OCI-LY7 (cell line): ENCODE measurements around the gene GM2A. TPM values are rescaled to one million over a fixed set of nuclear protein-coding genes. Genes with fewer than 3 reads are reported as not detected.

Source experiments
- BruUV-seq: library from RNA; stranded (reverse); fragments of 400-500 nt; replicated peaks from 2 replicates; lab custom pipeline; 2021; lab: Mats Ljungman, UMichigan
- CTCF ChIA-PET: fragments of 300-600 bp; sonication (Branson Sonifier 250); formaldehyde crosslinking; loops from one replicate; lab custom pipeline; 2022; ENCODE audit warnings: antibody characterized with exemption; ENCODE audit not compliant: unreplicated experiment; lab: Charles Lee
- POLR2A ChIA-PET: fragments of 300-600 bp; sonication (Branson Sonifier 250); formaldehyde crosslinking; loops from one replicate; lab custom pipeline; 2022; ENCODE audit warnings: antibody characterized with exemption; lab: Charles Lee
- DNase-seq: peaks from one replicate; pipeline ENCODE4 v3.0.0-alpha.2; 2015; ENCODE audit warnings: low spot score
- H2AFZ ChIP-seq: fragments of 200-600 bp; sonication (generic), shearing (Covaris generic); 2 replicates; pipeline ENCODE4 v1.6.1; 2014; ENCODE audit warnings: mild to moderate bottlenecking, antibody characterized with exemption, low read length, moderate library complexity
- H3K27ac ChIP-seq: fragments of 200-600 bp; sonication (generic); 2 replicates; pipeline ENCODE4 v1.5.1; 2014; ENCODE audit warnings: mixed run types, low read depth, mild to moderate bottlenecking, moderate library complexity, low read length, inconsistent platforms; ENCODE audit not compliant: poor library complexity, severe bottlenecking
- H3K36me3 ChIP-seq: fragments of 200-600 bp; sonication (generic); 2 replicates; pipeline ENCODE4 v1.6.1; 2014; ENCODE audit warnings: mild to moderate bottlenecking, antibody characterized with exemption, low read length, moderate library complexity, mixed read lengths; ENCODE audit not compliant: insufficient read depth
- H3K4me1 ChIP-seq: fragments of 200-600 bp; sonication (generic); 2 replicates; pipeline ENCODE4 v1.5.1; 2014; ENCODE audit warnings: mild to moderate bottlenecking, low read length; ENCODE audit not compliant: insufficient read depth, poor library complexity, severe bottlenecking
- H3K4me2 ChIP-seq: fragments of 200-600 bp; sonication (generic); 2 replicates; pipeline ENCODE4 v1.6.1; 2014; ENCODE audit warnings: mild to moderate bottlenecking, low read length
- H3K4me3 ChIP-seq: fragments of 200-600 bp; sonication (generic); 2 replicates; pipeline ENCODE4 v1.5.1; 2014; ENCODE audit warnings: mild to moderate bottlenecking, low read depth, low read length; ENCODE audit not compliant: poor library complexity, severe bottlenecking
- H3K79me2 ChIP-seq: fragments of 200-600 bp; sonication (generic); 2 replicates; pipeline ENCODE4 v1.6.1; 2016; ENCODE audit warnings: low read depth, mild to moderate bottlenecking, low read length, moderate library complexity, mixed read lengths; ENCODE audit not compliant: insufficient read depth
- H3K9me2 ChIP-seq: fragments of 200-600 bp; sonication (generic); 2 replicates; pipeline ENCODE4 v1.6.1; 2016; ENCODE audit warnings: mild to moderate bottlenecking, low read length, mixed read lengths; ENCODE audit not compliant: insufficient read depth
- H3K9me3 ChIP-seq: fragments of 200-600 bp; sonication (generic); 2 replicates; pipeline ENCODE4 v1.6.1; 2014; ENCODE audit warnings: mild to moderate bottlenecking, mixed run types, low read length, mixed read lengths
- H4K20me1 ChIP-seq: fragments of 200-600 bp; sonication (generic); 2 replicates; pipeline ENCODE4 v1.6.1; 2014; ENCODE audit warnings: mild to moderate bottlenecking, antibody characterized with exemption, low read length, moderate library complexity, mixed read lengths; ENCODE audit not compliant: insufficient read depth
- CTCF ChIP-seq: fragments of 200-600 bp; sonication (generic); conservative IDR thresholded peaks from 2 replicates; pipeline ENCODE4 v1.5.1; 2014; ENCODE audit warnings: mild to moderate bottlenecking, antibody characterized with exemption, low read length, moderate library complexity, mixed read lengths
- EZH2phosphoT487 ChIP-seq: fragments of 200-600 bp; sonication (generic); IDR thresholded peaks from 2 replicates; pipeline ENCODE4 v1.6.1; 2018; ENCODE audit warnings: low read depth, borderline replicate concordance, mild to moderate bottlenecking, mixed run types, antibody characterized with exemption, low read length, moderate library complexity, mixed read lengths
- intact Hi-C: fragments of 100-400 bp; cut with micrococcal nuclease; formaldehyde crosslinking; loops from one replicate; pipeline ENCODE4 v1.10.0; 2022; ENCODE audit not compliant: unreplicated experiment
- total RNA-seq, 2 experiments: library from RNA; depleted of rRNA in 1 of 2; stranded (reverse); fragments of >200 nt in 1 of 2; shearing (Covaris generic) in 1 of 2; gene quantifications; 2 replicates each; pipeline ENCODE4 v1.2.3, GENCODE V29; 2014 to 2022

Gene GM2A
- total RNA-seq, 2 experiments from 2014 or later = 52.4 to 64.5 TPM

- DNase-seq = no peak
- H3K4me1 ChIP-seq = peaks cover 54% of the 10 kb centered on the region
- no peak overlapping the region for H3K4me2 ChIP-seq
- H2AFZ ChIP-seq = no peak overlapping the region
- H3K27ac ChIP-seq = peak overlapping the region; percentile 5
- H3K9me2 ChIP-seq = no peaks in the 10 kb centered on the region
- no peaks in the 10 kb centered on the region for H4K20me1 ChIP-seq
- ChIA-PET CTCF (no interaction called here), POLR2A (interaction anchor here (1.4 kb wide), 1 partner anchor 25 kb away, joined by 5 read pairs; no protein-coding TSS in a partner anchor)
- H3K9me3 ChIP-seq = no peaks in the 10 kb centered on the region
- H3K4me3 ChIP-seq = no peak overlapping the region
- BruUV-seq = no TSS peak
- peaks cover 26% of the 10 kb centered on the region; the same call in 1 of the 2 replicates for H3K79me2 ChIP-seq
- intact Hi-C loops = no loop called here
- peaks cover 59% of the 10 kb centered on the region for H3K36me3 ChIP-seq
- TF ChIP-seq CTCF (no peak), EZH2phosphoT487 (no peak)
These were observed 47.6 kb upstream of the GM2A start for GRCh38 chr5:151205411-151205810.

- no TSS peak for BruUV-seq
- H4K20me1 ChIP-seq = no peaks in the 10 kb centered on the region
- peak overlapping the region; percentile 95; the same call in 1 of the 2 replicates for H3K4me2 ChIP-seq
- no peak for DNase-seq
- H2AFZ ChIP-seq = no peak overlapping the region
- H3K4me1 ChIP-seq = peaks cover 73% of the 10 kb centered on the region
- ChIA-PET CTCF (interaction anchor here (0.9 kb wide), 1 partner anchor 17 kb away, joined by 3 read pairs; no protein-coding TSS in a partner anchor), POLR2A (interaction anchor here (0.7 to 2.9 kb wide), 5 partner anchors 10 to 45 kb away, joined by 3 to 11 read pairs (median 5); partner anchors contain the start of gene GM2A)
- peak overlapping the region; percentile 35 for H3K27ac ChIP-seq
- TF ChIP-seq EZH2phosphoT487 (no peak), CTCF (no peak)
- H3K9me2 ChIP-seq = no peaks in the 10 kb centered on the region
- H3K79me2 ChIP-seq = peaks cover 39% of the 10 kb centered on the region; the same call in 1 of the 2 replicates
- no peaks in the 10 kb centered on the region for H3K9me3 ChIP-seq
- peaks cover 45% of the 10 kb centered on the region for H3K36me3 ChIP-seq
- intact Hi-C loops = no loop called here
- H3K4me3 ChIP-seq = no peak overlapping the region
These were observed 44.5 kb upstream of the GM2A start for GRCh38 chr5:151208481-151208914.

- no TSS peak for BruUV-seq
- Histone ChIP-seq H4K20me1 (no peaks in the 10 kb centered on the region), H2AFZ (no peak overlapping the region), H3K4me1 (peaks cover 89% of the 10 kb centered on the region), H3K36me3 (peaks cover 50% of the 10 kb centered on the region), H3K4me3 (peak overlapping the region; percentile 67), H3K9me2 (no peaks in the 10 kb centered on the region), H3K9me3 (no peaks in the 10 kb centered on the region), H3K27ac (peak overlapping the region; percentile 98), H3K4me2 (peak overlapping the region; percentile 95), H3K79me2 (peaks cover 54% of the 10 kb centered on the region)
- TF ChIP-seq CTCF = no peak
- no peak for TF ChIP-seq EZH2phosphoT487
- DNase-seq = peak; percentile 58
- POLR2A ChIA-PET = interaction anchor here (0.7 to 15.6 kb wide), 14 partner anchors 8 to 87 kb away, joined by 3 to 272 read pairs (median 4); partner anchors contain the start of genes CCDC69 and GM2A
- intact Hi-C loops = loop anchor here (5.0 kb wide), 3 partner anchors 40 to 560 kb away; partner anchors contain the start of genes G3BP1 and GM2A
- CTCF ChIA-PET = interaction anchor here (0.8 to 1.2 kb wide), 5 partner anchors 11 to 47 kb away, joined by 3 to 5 read pairs (median 3); no protein-coding TSS in a partner anchor
These were observed 40.6 kb upstream of the GM2A start for GRCh38 chr5:151212406-151212798.
